SK-N-MC (cell line): ENCODE data around the gene ITGAD.

Experiments
- EZH2 ChIP-seq: fragments of 200-600 bp; sonication (generic); IDR thresholded peaks from one replicate; pipeline ENCODE4 v1.6.1; 2017; ENCODE audit warnings: antibody characterized with exemption
- POLR2AphosphoS5 ChIP-seq: IDR thresholded peaks from 2 replicates; pipeline ENCODE4 v1.6.1; 2012; ENCODE audit warnings: mild to moderate bottlenecking, low read depth, low read length, borderline replicate concordance

- TF ChIP-seq EZH2 (no peak), POLR2AphosphoS5 (no peak)
These were observed 58.1 kb downstream of the ITGAD start for GRCh38 chr16:31451201-31451600.
